ENCODE data around the gene HEXIM1. TPM values are rescaled to one million over a fixed set of nuclear protein-coding genes. Genes with fewer than 3 reads are reported as not detected.

Gene HEXIM1
- total RNA-seq, 1 experiment from 2014 or later, result 29.6 TPM

DNA sequence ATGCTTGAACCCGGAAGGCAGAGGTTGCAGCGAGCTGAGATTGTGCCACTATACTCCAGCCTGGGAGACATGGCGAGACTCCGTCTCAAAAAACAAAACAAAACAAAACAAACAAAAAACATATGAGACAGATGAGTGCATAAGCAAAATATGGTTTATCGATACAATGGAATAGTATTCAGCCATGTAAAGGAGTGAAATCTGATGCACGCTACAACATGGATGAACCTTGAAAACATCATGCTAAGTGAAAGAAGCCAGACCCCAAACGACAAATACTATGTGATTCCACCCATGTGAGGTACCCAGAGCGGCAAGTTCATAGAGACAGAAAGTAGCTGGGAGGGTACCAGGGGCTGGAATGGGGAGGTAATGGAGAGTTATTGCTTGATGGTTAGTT, 22.8 kb upstream of the HEXIM1 start:
- TF ChIP-seq, protein P1, sequence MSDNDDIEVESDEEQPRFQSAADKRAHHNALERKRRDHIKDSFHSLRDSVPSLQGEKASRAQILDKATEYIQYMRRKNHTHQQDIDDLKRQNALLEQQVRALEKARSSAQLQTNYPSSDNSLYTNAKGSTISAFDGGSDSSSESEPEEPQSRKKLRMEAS (CRISPR knock-in tag; IDR thresholded peaks at IDR 0.05), result no peak
- TF ChIP-seq ZNF416 (CRISPR knock-in tag; IDR thresholded peaks at IDR 0.05) (no peak), GABPB1 (CRISPR knock-in tag; IDR thresholded peaks at IDR 0.05) (no peak), RELA (CRISPR knock-in tag; IDR thresholded peaks at IDR 0.05; ENCODE audit: borderline replicate concordance) (no peak), TP53 (CRISPR knock-in tag; IDR thresholded peaks at IDR 0.05) (no peak), FOXP1 (CRISPR knock-in tag; IDR thresholded peaks at IDR 0.05; ENCODE audit: borderline replicate concordance) (no peak)
- TF ChIP-seq, protein P2, sequence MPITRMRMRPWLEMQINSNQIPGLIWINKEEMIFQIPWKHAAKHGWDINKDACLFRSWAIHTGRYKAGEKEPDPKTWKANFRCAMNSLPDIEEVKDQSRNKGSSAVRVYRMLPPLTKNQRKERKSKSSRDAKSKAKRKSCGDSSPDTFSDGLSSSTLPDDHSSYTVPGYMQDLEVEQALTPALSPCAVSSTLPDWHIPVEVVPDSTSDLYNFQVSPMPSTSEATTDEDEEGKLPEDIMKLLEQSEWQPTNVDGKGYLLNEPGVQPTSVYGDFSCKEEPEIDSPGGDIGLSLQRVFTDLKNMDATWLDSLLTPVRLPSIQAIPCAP (CRISPR knock-in tag; IDR thresholded peaks at IDR 0.05), result no peak
- TF ChIP-seq, protein P3, sequence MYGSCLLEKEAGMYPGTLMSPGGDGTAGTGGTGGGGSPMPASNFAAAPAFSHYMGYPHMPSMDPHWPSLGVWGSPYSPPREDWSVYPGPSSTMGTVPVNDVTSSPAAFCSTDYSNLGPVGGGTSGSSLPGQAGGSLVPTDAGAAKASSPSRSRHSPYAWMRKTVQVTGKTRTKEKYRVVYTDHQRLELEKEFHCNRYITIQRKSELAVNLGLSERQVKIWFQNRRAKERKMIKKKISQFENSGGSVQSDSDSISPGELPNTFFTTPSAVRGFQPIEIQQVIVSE (CRISPR knock-in tag; IDR thresholded peaks at IDR 0.05; ENCODE audit: borderline replicate concordance), result no peak
- TF ChIP-seq, protein P4, sequence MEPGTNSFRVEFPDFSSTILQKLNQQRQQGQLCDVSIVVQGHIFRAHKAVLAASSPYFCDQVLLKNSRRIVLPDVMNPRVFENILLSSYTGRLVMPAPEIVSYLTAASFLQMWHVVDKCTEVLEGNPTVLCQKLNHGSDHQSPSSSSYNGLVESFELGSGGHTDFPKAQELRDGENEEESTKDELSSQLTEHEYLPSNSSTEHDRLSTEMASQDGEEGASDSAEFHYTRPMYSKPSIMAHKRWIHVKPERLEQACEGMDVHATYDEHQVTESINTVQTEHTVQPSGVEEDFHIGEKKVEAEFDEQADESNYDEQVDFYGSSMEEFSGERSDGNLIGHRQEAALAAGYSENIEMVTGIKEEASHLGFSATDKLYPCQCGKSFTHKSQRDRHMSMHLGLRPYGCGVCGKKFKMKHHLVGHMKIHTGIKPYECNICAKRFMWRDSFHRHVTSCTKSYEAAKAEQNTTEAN (CRISPR knock-in tag; IDR thresholded peaks at IDR 0.05), result no peak
- TF ChIP-seq, protein P5, sequence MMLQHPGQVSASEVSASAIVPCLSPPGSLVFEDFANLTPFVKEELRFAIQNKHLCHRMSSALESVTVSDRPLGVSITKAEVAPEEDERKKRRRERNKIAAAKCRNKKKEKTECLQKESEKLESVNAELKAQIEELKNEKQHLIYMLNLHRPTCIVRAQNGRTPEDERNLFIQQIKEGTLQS (CRISPR knock-in tag; conservative IDR thresholded peaks at IDR 0.05), result no peak
- TF ChIP-seq, protein P6, sequence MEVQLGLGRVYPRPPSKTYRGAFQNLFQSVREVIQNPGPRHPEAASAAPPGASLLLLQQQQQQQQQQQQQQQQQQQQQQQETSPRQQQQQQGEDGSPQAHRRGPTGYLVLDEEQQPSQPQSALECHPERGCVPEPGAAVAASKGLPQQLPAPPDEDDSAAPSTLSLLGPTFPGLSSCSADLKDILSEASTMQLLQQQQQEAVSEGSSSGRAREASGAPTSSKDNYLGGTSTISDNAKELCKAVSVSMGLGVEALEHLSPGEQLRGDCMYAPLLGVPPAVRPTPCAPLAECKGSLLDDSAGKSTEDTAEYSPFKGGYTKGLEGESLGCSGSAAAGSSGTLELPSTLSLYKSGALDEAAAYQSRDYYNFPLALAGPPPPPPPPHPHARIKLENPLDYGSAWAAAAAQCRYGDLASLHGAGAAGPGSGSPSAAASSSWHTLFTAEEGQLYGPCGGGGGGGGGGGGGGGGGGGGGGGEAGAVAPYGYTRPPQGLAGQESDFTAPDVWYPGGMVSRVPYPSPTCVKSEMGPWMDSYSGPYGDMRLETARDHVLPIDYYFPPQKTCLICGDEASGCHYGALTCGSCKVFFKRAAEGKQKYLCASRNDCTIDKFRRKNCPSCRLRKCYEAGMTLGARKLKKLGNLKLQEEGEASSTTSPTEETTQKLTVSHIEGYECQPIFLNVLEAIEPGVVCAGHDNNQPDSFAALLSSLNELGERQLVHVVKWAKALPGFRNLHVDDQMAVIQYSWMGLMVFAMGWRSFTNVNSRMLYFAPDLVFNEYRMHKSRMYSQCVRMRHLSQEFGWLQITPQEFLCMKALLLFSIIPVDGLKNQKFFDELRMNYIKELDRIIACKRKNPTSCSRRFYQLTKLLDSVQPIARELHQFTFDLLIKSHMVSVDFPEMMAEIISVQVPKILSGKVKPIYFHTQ (CRISPR knock-in tag; IDR thresholded peaks at IDR 0.05), result no peak
- Mint-ChIP-seq H3K9me3 (no peaks in the 10 kb centered on the region), H3K4me3 (no peak overlapping the region), H3K4me1 (peaks cover 11% of the 10 kb centered on the region), H3K36me3 (no peaks in the 10 kb centered on the region), H3K27me3 (ENCODE audit: low read depth) (no peaks in the 10 kb centered on the region), H3K27ac (no peak overlapping the region)
- no peak for DNase-seq (ENCODE audit: low spot score)
- ChIA-PET CTCF (interaction anchor here (2.3 to 2.4 kb wide), 2 partner anchors 10 kb away, joined by 10 to 17 read pairs; partner anchors contain the start of gene ACBD4), POLR2A (no interaction called here)
- no peak for ATAC-seq

DNA sequence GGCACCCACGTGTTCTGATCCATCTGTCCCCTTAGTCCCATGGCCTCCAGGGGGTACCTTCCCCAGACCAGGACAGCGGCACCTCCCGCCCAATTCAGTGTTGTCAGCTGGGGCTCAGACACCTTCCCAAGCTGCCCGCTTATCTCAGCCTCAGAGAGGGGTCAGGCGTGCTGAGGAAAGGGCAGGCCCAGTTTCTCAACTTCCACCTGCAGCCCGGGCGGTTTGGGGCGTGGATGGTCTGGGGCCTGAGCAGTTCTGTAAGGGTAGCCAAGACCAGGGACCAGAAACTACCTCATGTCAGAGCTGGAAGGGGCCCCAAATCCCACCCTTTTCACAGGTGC, 21.1 kb upstream of the HEXIM1 start:
- Mint-ChIP-seq H3K27ac (peak overlapping the region; percentile 76), H3K27me3 (ENCODE audit: low read depth) (no peaks in the 10 kb centered on the region), H3K9me3 (no peaks in the 10 kb centered on the region), H3K36me3 (no peaks in the 10 kb centered on the region), H3K4me3 (no peak overlapping the region), H3K4me1 (peaks cover 18% of the 10 kb centered on the region)
- ChIA-PET CTCF (interaction anchor here (0.6 to 2.3 kb wide), 6 partner anchors 8 to 216 kb away, joined by 3 to 10 read pairs (median 5); partner anchors contain the start of gene ACBD4), POLR2A (interaction anchor here (0.7 to 1.0 kb wide), 2 partner anchors 12 to 80 kb away, joined by 3 read pairs; no protein-coding TSS in a partner anchor)
- DNase-seq (ENCODE audit: low spot score) (no peak), ATAC-seq (no peak)
- no peak for TF ChIP-seq NFYB (CRISPR knock-in tag; conservative IDR thresholded peaks at IDR 0.05; ENCODE audit: low read depth)
- TF ChIP-seq, protein P1 (CRISPR knock-in tag; IDR thresholded peaks at IDR 0.05), result no peak
- no peak for TF ChIP-seq ZBTB21 (CRISPR knock-in tag; IDR thresholded peaks at IDR 0.05; ENCODE audit: borderline replicate concordance)
- TF ChIP-seq EMX1 (CRISPR knock-in tag; IDR thresholded peaks at IDR 0.05), result no peak
- no peak for TF ChIP-seq SOX15 (CRISPR knock-in tag; IDR thresholded peaks at IDR 0.05)
- TF ChIP-seq ZNF138 (CRISPR knock-in tag; conservative IDR thresholded peaks at IDR 0.05), result no peak
- TF ChIP-seq, protein P7, sequence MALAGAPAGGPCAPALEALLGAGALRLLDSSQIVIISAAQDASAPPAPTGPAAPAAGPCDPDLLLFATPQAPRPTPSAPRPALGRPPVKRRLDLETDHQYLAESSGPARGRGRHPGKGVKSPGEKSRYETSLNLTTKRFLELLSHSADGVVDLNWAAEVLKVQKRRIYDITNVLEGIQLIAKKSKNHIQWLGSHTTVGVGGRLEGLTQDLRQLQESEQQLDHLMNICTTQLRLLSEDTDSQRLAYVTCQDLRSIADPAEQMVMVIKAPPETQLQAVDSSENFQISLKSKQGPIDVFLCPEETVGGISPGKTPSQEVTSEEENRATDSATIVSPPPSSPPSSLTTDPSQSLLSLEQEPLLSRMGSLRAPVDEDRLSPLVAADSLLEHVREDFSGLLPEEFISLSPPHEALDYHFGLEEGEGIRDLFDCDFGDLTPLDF (CRISPR knock-in tag; IDR thresholded peaks at IDR 0.05), result no peak
- no peak for TF ChIP-seq GABPB1 (CRISPR knock-in tag; IDR thresholded peaks at IDR 0.05)
- TF ChIP-seq GRHL2 (CRISPR knock-in tag; IDR thresholded peaks at IDR 0.05; ENCODE audit: insufficient replicate concordance, severe bottlenecking), result no peak
- TF ChIP-seq, protein P8, sequence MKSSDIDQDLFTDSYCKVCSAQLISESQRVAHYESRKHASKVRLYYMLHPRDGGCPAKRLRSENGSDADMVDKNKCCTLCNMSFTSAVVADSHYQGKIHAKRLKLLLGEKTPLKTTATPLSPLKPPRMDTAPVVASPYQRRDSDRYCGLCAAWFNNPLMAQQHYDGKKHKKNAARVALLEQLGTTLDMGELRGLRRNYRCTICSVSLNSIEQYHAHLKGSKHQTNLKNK (CRISPR knock-in tag; IDR thresholded peaks at IDR 0.05), result no peak
- TF ChIP-seq, protein P9, sequence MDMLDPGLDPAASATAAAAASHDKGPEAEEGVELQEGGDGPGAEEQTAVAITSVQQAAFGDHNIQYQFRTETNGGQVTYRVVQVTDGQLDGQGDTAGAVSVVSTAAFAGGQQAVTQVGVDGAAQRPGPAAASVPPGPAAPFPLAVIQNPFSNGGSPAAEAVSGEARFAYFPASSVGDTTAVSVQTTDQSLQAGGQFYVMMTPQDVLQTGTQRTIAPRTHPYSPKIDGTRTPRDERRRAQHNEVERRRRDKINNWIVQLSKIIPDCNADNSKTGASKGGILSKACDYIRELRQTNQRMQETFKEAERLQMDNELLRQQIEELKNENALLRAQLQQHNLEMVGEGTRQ (CRISPR knock-in tag; IDR thresholded peaks at IDR 0.05), result no peak
- no peak for TF ChIP-seq ZNF219 (CRISPR knock-in tag; IDR thresholded peaks at IDR 0.05; ENCODE audit: borderline replicate concordance)
- TF ChIP-seq, protein P10, sequence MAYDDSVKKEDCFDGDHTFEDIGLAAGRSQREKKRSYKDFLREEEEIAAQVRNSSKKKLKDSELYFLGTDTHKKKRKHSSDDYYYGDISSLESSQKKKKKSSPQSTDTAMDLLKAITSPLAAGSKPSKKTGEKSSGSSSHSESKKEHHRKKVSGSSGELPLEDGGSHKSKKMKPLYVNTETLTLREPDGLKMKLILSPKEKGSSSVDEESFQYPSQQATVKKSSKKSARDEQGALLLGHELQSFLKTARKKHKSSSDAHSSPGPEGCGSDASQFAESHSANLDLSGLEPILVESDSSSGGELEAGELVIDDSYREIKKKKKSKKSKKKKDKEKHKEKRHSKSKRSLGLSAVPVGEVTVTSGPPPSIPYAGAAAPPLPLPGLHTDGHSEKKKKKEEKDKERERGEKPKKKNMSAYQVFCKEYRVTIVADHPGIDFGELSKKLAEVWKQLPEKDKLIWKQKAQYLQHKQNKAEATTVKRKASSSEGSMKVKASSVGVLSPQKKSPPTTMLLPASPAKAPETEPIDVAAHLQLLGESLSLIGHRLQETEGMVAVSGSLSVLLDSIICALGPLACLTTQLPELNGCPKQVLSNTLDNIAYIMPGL (CRISPR knock-in tag; IDR thresholded peaks at IDR 0.05), result no peak
- no peak for TF ChIP-seq FOXP1 (CRISPR knock-in tag; IDR thresholded peaks at IDR 0.05; ENCODE audit: borderline replicate concordance)
